ENCODE measurements around the gene DDX39A. TPM values are rescaled to one million over a fixed set of nuclear protein-coding genes. Genes with fewer than 3 reads are reported as not detected.
A peak's percentile ranks its signal among the peaks of the same experiment; 100 is the strongest.
"Not testable (repeated sequence)": the region's sequence is repeated elsewhere in the genome, so short reads cannot be mapped to it uniquely, and the experiment has no call there.

The DDX39A gene
- total RNA-seq, 2 experiments from 2014 or later = 217 to 226 TPM

- no peak for TF ChIP-seq CTCF (IDR thresholded peaks at IDR 0.05)
- H3K9me3 Mint-ChIP-seq = peaks cover 8% of the 10 kb centered on the region
- H3K27me3 Mint-ChIP-seq = no peaks in the 10 kb centered on the region
- intact Hi-C loops (cut with micrococcal nuclease) = loop anchor here (5.0 kb wide), 1 partner anchor 40 kb away; no protein-coding TSS in a partner anchor
- H3K4me1 Mint-ChIP-seq (ENCODE audit: low read depth) = peaks cover 64% of the 10 kb centered on the region
- peak; percentile 15 for DNase-seq
- H3K36me3 Mint-ChIP-seq (ENCODE audit: low read depth) = peaks cover 6% of the 10 kb centered on the region
- no peak for ATAC-seq
- peak overlapping the region; percentile 100 for H3K27ac Mint-ChIP-seq
- ChIA-PET POLR2A (interaction anchor here (1.0 to 12.9 kb wide), 4 partner anchors 9 to 51 kb away, joined by 5 to 247 read pairs (median 89); partner anchors contain the start of gene ADGRE5), CTCF (interaction anchor here (1.3 to 8.5 kb wide), 5 partner anchors 15 to 230 kb away, joined by 3 to 82 read pairs (median 15); partner anchors contain the start of genes ADGRE5 and ASF1B)
- no peak overlapping the region for H3K4me3 Mint-ChIP-seq
Measured at GRCh38 chr19:14367016-14367415, 52.1 kb downstream of the DDX39A start.

GRCh38 chr19:14366529-14366928 is 52.6 kb downstream of the DDX39A start:
- ATAC-seq (peak; percentile 37), DNase-seq (peak; percentile 95)
- ChIA-PET POLR2A (interaction anchor here (1.0 to 12.9 kb wide), 4 partner anchors 9 to 52 kb away, joined by 5 to 247 read pairs (median 89); partner anchors contain the start of gene ADGRE5), CTCF (interaction anchor here (0.7 to 8.5 kb wide), 7 partner anchors 11 to 230 kb away, joined by 3 to 82 read pairs (median 10); partner anchors contain the start of genes ADGRE5 and ASF1B)
- Mint-ChIP-seq H3K9me3 (peaks cover 8% of the 10 kb centered on the region), H3K4me1 (ENCODE audit: low read depth) (peaks cover 64% of the 10 kb centered on the region), H3K36me3 (ENCODE audit: low read depth) (peaks cover 6% of the 10 kb centered on the region), H3K27ac (peak overlapping the region; percentile 100), H3K27me3 (no peaks in the 10 kb centered on the region), H3K4me3 (no peak overlapping the region)
- TF ChIP-seq CTCF (IDR thresholded peaks at IDR 0.05) = no peak
- intact Hi-C loops (cut with micrococcal nuclease) = loop anchor here (5.0 kb wide), 1 partner anchor 41 kb away; no protein-coding TSS in a partner anchor

GRCh38 chr19:14364098-14364443 is 55.1 kb downstream of the DDX39A start:
- DNase-seq; ATAC-seq; intact Hi-C loops (cut with micrococcal nuclease); H3K9me3 Mint-ChIP-seq; H3K36me3 Mint-ChIP-seq (ENCODE audit: low read depth); H3K27me3 Mint-ChIP-seq: not testable (repeated sequence)
- peak overlapping the region; percentile 92 for H3K27ac Mint-ChIP-seq
- ChIA-PET CTCF (interaction anchor here (0.6 to 8.5 kb wide), 11 partner anchors 9 to 227 kb away, joined by 3 to 82 read pairs (median 4); partner anchors contain the start of gene ADGRE5), POLR2A (interaction anchor here (0.8 to 12.9 kb wide), 9 partner anchors 11 to 54 kb away, joined by 3 to 247 read pairs (median 5); partner anchors contain the start of genes ADGRE5 and DDX39A)
- peak overlapping the region; percentile 72 for H3K4me3 Mint-ChIP-seq
- peaks cover 50% of the 10 kb centered on the region for H3K4me1 Mint-ChIP-seq (ENCODE audit: low read depth)

GRCh38 chr19:14363183-14364097 is 55.7 kb downstream of the DDX39A start:
- Mint-ChIP-seq H3K9me3 (peaks cover 4% of the 10 kb centered on the region), H3K36me3 (ENCODE audit: low read depth) (peaks cover 6% of the 10 kb centered on the region), H3K27me3 (no peaks in the 10 kb centered on the region), H3K27ac (peak overlapping the region; percentile 92), H3K4me1 (ENCODE audit: low read depth) (peaks cover 50% of the 10 kb centered on the region), H3K4me3 (peak overlapping the region; percentile 72)
- CTCF ChIA-PET = interaction anchor here (0.6 to 8.5 kb wide), 13 partner anchors 8 to 226 kb away, joined by 3 to 82 read pairs (median 4); partner anchors contain the start of gene ADGRE5
- POLR2A ChIA-PET = interaction anchor here (0.8 to 12.9 kb wide), 12 partner anchors 11 to 109 kb away, joined by 3 to 247 read pairs (median 4); partner anchors contain the start of genes ADGRE5 and DDX39A
- ATAC-seq = peak; percentile 57
- intact Hi-C loops (cut with micrococcal nuclease) = no loop called here
- no peak for TF ChIP-seq CTCF (IDR thresholded peaks at IDR 0.05)
- peak; percentile 84 for DNase-seq

GRCh38 chr19:14361824-14362223 is 57.3 kb downstream of the DDX39A start:
- peak; percentile 45 for TF ChIP-seq CTCF (IDR thresholded peaks at IDR 0.05)
- intact Hi-C loops (cut with micrococcal nuclease) = no loop called here
- peak; percentile 57 for ATAC-seq
- Mint-ChIP-seq H3K36me3 (ENCODE audit: low read depth) (peaks cover 2% of the 10 kb centered on the region), H3K27me3 (no peaks in the 10 kb centered on the region), H3K27ac (peak overlapping the region; percentile 69), H3K4me1 (ENCODE audit: low read depth) (peaks cover 35% of the 10 kb centered on the region), H3K4me3 (peak overlapping the region; percentile 72), H3K9me3 (peaks cover 2% of the 10 kb centered on the region)
- DNase-seq = peak; percentile 71
- CTCF ChIA-PET = interaction anchor here (0.6 to 8.5 kb wide), 17 partner anchors 8 to 225 kb away, joined by 3 to 82 read pairs (median 6); partner anchors contain the start of genes ADGRE5 and ASF1B
- POLR2A ChIA-PET = interaction anchor here (1.0 to 12.9 kb wide), 6 partner anchors 13 to 46 kb away, joined by 3 to 247 read pairs (median 18); partner anchors contain the start of gene ADGRE5

All from activated CD8-positive, alpha-beta T cell treated with anti-CD3 and anti-CD28 coated beads for 36 hours (primary cell).